PC-3 (cell line): ENCODE data around the gene STX17.

Experiments used
- CTCF ChIP-seq: fragments of 300-600 bp; sonication (generic); conservative IDR thresholded peaks from 2 replicates; pipeline ENCODE4 v1.5.1; 2017; ENCODE audit warnings: antibody characterized with exemption, low read depth, mild to moderate bottlenecking, low read length
- EZH2 ChIP-seq: fragments of 300-600 bp; sonication (generic); IDR thresholded peaks from one replicate; pipeline ENCODE4 v1.6.1; 2017; ENCODE audit warnings: antibody characterized with exemption, mild to moderate bottlenecking, low read length; ENCODE audit not compliant: unreplicated experiment

- TF ChIP-seq CTCF (no peak), EZH2 (no peak)
These were observed 23.2 kb downstream of the STX17 start for GRCh38 chr9:99929652-99930051.
